ENCODE results near the gene DYTN.

DNA sequence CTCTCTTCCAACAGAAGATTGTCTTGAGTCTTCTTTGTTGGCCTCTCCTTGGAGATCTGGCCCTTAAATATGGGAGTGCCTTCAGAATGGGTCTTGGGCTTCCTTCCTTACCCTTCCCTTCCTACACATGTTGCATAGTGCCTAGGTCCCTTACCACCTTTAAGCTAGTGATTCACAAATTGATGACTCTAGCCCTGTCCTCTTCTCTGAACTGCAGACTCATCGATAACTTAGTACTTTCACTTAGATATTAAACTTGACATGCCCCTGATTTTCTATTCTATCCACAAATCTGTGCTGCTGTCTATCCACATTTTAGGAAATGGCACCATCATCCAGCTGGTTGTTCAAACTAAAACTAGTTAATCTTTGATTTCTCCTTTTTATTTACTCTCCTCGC lies 9.1 kb upstream of the DYTN start:
- no peak for TF ChIP-seq CTCF (IDR thresholded peaks at IDR 0.05)
- TF ChIP-seq ZFX (IDR thresholded peaks at IDR 0.05; ENCODE audit: borderline replicate concordance): no peak
